NCI-H2029 (cell line): ENCODE results near the gene GPATCH4.
"Not testable (repeated sequence)": the region's sequence is repeated elsewhere in the genome, so short reads cannot be mapped to it uniquely, and the experiment has no call there.

ENCODE experiments used
- DNase-seq: peaks from one replicate; lab custom pipeline; 2025; lab: John Stamatoyannopoulos, UW

GPATCH4 gene

DNA sequence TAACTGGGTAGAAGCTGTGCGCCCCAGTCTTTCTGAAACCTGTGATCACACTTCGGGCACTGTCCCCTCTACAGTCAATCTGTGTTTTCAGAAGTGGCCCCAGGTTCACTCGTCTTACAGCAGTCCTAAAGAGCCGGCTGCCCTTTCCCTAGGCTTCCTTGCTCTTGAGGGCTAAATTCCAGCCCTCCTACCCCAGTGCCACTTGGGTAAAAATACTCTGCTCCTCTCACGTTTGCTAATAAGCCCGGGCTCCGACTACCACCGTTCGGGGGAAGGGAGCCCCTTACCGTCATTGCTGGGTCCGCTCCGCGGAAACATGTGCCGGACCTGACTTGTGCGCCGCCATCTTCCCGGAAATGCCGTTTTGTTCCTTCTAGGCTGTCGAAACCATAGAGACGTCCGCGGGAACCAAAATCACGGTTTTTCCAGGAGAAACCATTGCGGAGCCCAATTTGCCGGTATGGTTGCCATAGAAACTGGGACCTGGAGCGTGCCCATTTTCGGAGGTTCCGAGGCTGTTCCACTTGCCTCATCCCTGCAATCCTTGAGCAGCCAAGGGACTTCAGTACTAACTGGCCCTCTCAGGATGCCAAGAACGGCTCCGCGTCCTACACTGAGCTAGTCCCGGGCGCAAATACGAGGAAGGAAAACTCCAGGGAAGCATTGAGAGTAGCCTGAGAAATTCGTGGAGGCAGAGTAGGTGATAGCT lies at the start of gene GPATCH4:
GPATCH4 (minus strand) TSS at position 358 of the 709 bp plus-strand sequence.
- peak; percentile 50 for DNase-seq

DNA sequence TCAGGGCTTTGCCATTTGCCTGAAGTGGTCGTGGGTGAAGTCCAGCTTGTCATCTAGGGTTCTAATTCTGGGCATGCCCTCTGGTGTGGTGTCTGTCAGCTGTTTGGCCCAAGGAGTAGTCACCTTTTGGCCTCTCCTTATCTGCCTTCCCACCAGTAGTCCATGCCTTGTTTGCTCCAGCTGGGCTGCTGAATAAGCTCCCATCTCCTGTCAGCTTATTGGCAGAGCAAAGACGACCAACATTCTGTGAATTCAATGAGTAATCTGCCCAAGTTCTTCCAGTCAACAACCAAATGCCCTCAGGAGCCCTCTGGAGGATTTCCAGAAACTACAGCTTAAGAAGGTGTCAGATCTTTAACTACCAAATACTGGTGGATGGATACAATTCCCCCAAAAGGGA lies 47.7 kb upstream of the GPATCH4 start:
- DNase-seq = no peak

DNA sequence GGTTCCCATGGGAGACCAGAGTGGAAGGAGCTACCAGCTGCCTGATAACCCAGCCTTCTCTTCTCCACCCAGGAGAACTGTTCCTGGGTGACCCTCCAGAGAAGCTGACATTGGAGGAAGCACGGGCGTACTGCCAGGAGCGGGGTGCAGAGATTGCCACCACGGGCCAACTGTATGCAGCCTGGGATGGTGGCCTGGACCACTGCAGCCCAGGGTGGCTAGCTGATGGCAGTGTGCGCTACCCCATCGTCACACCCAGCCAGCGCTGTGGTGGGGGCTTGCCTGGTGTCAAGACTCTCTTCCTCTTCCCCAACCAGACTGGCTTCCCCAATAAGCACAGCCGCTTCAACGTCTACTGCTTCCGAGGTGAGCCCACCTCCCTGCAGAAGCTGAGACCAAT lies 47.2 kb upstream of the GPATCH4 start:
- DNase-seq = no peak

DNA sequence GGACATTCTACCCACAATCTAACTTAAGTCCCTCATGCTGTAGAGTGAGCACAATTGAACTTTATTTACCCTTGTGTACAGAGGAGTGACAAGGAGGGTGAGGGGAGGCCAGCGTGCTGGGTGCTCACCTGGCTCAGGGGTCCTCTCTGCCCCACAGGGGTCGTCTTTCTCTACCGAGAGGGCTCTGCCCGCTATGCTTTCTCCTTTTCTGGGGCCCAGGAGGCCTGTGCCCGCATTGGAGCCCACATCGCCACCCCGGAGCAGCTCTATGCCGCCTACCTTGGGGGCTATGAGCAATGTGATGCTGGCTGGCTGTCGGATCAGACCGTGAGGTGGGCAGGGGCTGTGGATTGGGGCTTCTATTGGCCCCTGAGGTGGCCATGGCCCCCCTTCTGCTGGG lies 46.1 kb upstream of the GPATCH4 start:
- no peak for DNase-seq

DNA sequence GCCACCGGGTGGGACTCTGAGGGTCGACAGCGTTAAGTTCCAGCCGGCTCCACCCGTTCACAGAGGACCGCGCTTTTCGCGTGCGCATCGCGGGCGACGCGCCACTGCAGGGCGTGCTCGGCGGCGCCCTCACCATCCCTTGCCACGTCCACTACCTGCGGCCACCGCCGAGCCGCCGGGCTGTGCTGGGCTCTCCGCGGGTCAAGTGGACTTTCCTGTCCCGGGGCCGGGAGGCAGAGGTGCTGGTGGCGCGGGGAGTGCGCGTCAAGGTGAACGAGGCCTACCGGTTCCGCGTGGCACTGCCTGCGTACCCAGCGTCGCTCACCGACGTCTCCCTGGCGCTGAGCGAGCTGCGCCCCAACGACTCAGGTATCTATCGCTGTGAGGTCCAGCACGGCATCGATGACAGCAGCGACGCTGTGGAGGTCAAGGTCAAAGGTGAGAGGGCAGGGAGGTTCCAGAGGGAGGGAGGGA lies 45.5 kb upstream of the GPATCH4 start:
- no peak for DNase-seq

DNA sequence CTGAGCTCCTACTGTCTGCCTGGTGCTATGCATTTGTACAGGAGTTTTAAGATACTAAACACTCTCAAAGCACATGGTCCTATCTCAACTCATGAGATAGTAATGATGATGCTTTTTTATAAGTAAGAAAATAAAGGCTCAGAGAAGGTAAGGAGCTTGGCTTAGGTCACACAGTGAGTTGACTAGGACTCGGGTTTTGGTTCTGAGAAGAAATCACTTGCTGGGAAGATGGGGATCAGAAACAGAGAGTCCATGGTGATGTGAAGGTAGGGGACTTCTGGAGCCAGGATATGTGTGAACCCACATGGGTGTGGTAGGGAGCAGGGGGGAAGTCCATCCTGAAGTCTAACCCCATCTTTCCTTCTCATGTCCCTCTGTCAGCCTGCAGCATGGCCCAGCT lies 44.4 kb upstream of the GPATCH4 start:
- DNase-seq = no peak

DNA sequence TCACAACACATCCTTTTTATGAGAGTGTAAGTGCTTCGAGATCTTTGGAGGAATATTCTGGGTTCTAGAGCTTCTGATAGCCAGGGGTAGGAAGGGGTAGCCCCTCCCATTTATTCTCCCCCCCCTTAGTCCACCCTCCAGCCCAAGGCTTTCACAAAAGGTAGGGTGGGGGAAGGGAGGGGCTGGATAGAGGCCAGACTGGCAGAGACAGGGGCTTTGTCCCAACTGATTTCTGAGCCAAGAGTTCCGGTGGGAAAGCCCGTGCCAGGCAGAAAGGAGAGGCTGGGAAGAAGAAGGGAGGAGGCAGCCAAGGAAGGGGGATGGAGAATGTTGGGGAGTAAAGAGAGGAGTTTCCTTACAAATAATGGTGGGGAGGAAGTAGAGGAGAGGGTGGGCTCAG lies 43.8 kb upstream of the GPATCH4 start:
- no peak for DNase-seq

DNA sequence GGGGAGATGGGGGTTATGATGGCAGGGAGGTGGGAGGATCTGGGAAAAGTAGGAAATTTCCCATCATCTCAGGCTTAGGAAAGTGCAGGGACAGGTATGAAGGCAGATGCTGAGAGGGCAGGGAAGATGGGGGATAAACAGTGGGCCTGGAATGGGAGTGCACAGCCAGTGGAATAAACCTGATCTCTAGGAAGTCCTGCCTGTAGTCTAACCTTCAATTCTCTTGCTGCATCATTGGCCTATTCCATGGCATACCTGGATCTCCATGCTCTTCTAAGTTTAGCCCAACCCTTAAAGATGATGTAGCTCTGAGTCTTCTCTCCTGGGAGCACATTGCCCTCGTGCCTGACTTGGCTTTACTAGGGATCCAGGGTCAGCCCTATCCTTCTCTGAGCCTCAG lies 43.4 kb upstream of the GPATCH4 start:
- DNase-seq = no peak

DNA sequence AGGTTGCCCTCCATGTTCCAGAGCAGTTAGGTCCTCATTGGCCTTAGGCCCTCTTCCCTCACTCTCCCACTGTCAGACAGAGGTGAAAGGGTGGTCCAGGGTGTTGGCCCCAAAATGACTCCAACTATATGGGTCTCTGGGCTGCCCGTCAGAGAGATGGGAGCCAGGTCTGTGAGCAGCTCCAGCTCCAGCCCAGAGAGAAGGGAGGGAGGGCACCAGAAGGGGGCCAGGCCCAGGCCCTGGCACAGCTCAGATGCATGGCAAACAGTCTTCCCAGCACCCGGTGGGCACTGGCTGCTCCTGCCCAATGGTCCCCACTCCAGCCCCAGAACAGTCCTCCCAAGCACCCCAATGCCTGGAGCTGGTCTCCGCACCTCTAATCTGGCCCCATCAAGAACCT lies 42.9 kb upstream of the GPATCH4 start:
- no peak for DNase-seq

DNA sequence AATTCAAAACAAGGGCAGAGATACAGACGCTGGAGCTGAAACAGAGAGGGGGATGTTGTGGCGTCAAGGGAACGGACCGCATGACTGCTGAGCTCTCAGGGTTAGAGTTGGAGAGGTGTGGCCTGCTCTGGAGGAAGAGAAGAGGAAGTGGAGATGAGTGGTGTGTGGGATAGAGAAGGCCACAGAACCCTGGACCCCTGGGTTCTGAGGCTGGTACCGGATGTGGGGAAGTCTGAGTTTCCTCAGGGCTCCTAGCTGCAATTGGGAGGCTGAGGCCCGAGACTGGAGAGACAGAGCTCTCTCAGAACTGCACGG lies 42.5 kb upstream of the GPATCH4 start:
- no peak for DNase-seq

DNA sequence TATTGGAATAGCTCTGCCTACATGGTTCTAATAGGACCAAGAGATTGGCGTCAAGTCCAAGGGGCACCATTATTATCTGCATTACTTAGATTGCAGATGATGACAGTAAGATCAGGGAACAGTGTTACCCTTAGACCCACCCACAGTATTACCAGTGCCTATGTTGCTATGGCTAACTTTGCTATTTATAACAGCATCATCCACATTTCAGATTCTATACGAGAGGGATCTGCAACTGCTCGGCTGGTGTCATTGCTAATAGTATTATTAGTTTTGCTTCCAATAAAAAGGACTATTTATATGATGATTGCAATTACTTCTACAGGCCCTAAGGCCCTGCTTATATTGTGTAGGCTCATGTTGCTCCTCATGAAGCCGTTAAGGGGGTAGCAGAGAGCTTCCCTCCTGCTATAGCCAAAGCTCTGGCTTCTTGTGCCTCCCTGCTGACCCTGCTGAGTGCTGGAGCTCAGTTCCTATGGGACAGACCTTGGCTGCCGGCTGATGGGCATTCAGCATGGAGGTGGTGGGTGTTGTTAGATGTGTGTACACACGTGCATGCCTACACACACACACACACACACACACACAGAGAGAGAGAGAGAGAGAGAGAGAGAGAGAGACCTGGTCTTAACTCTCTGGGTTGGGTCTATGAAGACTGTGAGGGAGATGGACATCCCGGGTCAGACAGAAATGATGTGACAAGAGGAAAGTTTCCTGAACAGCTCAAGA lies 41.9 kb upstream of the GPATCH4 start:
- no peak for DNase-seq

DNA sequence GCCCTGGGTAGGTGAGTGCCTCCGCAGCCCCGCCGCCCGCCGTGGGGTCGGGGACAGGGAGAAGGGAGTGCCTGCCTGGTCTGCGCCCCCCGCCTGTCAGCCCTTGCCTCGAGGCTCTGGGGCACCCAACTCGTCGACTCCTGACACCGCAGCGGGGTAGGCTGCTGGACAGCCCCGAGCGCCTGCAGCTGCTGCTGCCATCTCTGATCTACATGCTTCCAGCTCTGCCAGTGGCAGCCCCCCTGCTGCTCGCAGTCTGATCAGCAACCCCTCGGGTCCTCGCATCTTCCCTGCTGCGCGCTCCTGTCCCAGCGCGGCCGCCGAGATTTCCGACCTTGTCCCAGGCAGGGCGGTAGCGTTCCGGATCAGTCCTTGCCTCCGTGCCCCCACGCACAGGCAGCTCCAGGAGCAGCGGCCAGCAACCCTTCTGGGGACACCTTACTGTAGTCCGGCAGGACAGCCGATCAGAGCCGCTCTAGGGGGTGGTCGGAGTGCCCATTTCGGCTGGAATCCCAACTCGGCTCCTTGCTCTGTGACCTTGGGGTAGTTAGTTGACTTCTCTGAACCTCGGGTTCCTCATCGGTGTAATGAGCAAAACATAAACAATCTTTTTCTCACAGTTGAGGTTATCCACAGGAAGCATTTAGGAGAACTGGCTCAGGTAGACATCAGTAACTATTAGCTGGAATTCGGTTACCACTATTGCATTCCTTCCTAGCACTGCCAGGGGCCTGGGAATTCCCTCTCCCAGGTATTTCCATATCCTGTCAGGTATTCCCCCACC lies 41.2 kb upstream of the GPATCH4 start:
- DNase-seq = no peak

DNA sequence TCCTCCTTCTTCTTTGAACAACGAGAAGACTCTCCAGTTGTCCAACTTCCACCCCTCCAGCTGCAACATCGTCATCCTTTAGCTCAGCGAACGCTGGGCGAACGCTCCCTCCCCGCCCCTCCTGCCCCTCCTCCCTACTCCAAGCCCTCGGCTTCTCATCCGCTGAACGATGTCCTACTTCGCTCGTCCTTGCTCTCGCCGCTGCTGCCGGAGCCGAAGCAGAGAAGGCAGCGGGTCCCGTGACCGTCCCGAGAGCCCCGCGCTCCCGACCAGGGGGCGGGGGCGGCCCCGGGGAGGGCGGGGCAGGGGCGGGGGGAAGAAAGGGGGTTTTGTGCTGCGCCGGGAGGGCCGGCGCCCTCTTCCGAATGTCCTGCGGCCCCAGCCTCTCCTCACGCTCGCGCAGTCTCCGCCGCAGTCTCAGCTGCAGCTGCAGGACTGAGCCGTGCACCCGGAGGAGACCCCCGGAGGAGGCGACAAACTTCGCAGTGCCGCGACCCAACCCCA lies 40.5 kb upstream of the GPATCH4 start, which contains the start of gene BCAN:
BCAN (plus strand) TSS at position 357 of the 504 bp plus-strand sequence. CDS start 3,938 bp downstream, outside the sequence.
- no peak for DNase-seq

DNA sequence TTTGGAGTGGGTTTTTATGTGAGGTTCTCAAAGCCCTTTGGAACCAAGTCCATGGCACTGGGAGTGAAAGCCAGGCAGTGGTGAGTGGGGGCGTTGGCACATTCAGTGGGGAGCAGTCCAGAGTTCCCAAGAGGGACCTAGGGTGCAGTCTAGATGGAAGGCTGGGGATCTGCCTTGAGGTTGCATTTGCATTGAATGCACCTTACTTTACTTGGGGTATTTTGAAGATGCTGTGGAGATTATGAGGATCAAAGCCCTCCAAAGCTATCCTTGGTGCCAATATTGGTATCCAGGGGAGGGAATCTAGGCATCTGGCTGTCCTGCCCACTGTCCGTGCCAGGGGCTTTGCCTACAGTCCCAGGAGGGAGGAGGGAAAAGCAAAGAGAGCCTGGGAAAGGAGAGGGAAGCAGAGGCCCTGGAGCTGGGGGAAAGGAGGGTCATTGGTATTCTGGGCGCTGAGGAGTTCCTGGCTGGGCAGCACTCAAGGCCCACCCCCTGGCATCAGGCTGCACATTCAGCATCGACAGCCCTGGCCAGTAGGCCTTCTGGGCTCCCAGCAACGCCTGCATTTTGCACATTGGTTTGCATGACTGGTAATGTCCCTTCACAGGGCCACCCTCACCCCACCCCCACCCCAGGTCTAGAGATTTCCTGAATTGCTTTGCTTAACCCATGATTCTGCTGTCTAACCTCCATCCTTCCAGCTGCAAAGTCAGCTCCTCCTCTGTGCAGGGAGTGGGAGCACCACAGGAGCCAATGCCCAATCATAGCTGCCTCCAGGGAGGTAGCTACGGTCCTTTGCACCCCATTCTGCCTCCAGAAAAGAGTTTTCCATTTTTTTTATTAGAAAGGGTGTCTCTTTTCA lies 39.8 kb upstream of the GPATCH4 start:
- no peak for DNase-seq

DNA sequence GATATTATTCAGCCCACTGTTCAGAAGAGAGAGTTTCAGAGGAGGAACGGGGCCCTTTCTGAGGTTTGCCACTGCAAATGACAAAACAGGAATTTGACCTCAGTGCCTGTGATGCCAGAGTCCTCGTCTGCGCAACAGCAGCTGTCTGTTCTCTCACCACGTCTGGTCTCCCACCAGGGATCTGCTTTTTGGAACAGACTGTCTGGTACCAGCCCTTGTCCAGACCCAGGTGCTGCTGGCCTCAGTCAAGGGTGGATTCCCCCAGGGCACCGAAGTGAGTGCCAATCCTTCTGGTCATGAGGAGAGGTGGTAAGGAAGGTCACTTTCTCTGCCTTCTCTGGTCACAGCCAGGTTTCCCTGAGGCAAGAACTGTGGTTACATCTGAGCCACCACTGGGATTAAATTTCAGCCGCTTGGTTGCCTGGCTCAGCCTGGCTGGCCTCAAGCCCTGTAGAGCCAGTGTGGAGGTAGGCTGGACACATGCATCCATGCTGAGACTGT lies 38.4 kb upstream of the GPATCH4 start:
- no peak for DNase-seq

DNA sequence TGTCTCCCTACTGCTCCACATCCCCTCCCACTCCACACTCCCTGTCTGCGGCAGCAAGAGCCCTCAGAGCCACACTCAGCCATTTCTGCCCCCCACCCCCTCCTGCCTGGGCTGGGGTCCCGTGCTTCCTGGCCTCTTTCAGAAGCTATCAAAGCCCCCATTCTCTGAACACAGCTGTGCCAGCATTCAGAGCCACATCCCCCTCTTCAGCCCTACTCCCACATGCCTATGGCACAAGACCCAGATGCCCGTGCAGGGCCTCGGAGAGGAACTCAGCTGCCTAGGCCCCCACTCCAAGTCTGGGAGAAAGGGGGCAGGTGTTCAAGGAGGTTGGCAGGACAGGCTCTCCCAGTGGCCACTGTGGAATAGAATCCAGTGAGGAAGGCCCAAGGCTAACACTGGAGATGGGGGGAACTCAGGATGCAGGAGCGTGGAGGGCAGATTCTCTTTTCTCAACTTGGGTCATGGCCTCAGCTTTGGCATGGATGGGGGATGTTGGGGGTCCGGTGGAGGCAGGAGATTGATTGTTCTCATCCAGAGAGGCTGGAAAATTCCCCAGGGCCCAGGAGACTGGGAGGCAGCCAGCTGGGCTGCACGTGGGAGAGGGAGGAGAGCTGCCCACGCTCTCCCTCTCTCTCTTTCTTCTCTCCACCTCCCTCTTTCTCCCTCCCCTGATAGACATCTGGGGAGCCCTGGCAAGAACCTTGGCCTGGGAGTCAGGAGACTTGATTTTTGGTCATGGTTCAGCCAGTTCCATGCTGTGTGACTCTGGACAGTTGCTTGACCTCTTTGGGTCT lies 37.1 kb upstream of the GPATCH4 start:
- no peak for DNase-seq

DNA sequence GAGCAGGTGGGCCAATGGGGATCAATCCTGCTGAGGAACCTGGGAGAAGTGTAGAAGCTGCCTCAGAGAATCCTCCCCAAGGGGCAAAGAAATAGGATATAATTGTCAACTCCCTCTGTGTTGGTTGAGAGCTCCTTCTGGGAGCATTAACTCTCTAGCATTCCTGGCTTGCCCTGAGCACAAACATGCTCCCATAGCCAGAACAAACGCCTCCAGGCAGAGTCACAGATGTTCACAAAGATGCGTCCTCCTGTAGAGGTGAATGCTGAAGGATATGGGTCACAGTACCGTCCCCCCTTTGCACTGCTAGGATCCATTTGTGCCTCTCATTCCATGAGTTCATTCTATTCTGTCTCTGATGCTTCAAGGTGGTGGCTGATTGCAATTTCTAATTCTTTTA lies 31.1 kb upstream of the GPATCH4 start:
- DNase-seq = no peak

DNA sequence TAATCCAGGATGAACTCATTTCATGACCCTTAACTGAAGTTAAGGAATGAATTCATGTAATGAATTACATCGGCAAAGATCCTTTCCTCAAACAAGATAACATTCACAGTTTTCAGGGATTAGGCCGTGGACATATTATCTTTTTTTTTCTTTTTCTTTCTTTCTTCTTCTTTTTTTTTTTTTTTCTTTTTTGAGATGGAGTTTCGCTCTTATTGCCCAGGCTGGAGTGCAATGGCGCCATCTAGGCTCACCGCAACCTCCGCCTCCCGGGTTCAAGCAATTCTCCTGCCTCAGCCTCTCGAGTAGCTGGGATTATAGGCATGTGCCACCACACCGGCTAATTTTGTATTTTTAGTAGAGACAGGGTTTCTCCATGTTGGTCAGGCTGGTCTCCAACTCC lies 29.9 kb upstream of the GPATCH4 start:
- DNase-seq = not testable (repeated sequence)

DNA sequence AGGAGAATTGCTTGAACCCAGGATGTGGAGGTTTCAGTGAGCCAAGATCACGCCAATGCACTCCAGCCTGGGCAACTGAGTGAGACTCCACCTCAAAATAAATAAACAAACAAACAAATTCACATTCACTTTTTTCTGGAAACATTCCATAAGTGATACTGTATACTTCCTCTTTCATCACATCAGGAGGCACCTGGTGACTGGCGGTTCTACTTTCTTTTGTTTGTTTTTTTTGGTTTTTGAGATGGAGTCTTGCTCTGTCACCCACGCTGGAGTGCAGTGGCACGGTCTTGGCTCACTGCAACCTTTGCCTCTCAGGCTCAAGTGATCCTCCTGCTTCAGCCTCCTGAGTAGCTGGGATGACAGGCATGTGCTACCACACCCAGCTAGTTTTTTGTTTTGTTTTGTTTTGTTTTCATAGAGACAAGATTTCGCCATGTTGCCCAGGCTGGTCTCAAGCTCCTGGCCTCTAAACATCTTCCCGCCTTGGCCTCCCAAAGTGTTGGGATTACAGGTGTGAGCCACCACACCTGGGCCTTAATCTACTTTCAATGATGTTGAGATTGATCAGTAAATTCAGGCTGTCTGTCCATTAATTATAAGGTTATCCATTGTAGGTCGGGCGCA lies 28.7 kb upstream of the GPATCH4 start:
- DNase-seq = no peak

DNA sequence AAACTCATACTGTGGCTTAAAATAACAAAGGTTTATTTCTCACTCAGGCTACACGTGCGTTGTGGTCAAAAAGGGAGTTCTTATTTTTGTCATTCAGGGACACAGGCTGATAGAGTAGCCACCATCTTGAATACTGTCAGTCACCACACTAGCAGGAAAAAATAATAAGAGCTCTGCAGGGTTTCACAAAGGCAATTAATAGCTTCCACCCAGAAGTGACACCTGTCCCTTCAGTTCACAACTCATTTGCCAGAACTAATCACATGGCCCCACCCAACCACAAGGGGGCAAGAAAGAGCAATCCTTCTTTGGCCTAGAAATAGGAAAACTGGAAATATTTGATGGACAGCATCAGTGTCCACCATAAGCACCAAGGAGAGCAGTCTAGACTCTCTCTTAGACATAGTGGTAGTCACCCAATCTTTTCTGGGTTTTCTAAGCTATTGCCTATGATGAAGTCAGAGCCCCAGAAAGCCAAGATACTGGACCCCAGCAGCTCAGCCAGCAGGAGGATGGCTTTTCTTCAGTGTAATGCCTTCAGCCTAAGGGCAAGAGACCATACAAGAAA lies 26.1 kb upstream of the GPATCH4 start:
- peak; percentile 26 for DNase-seq
